Hepatocyte (in vitro differentiated cells): Measurements from ENCODE around the gene LINC01488.

ENCODE experiments used
- EZH2 ChIP-seq: fragments of 200-600 bp; sonication (generic); IDR thresholded peaks from 2 replicates; pipeline ENCODE4 v1.6.1; 2016; ENCODE audit warnings: antibody characterized with exemption, mild to moderate bottlenecking, borderline replicate concordance
- TF ChIP-seq, protein P1 (sequence below): fragments of 200-600 bp; sonication (generic); IDR thresholded peaks from 2 replicates; pipeline ENCODE4 v1.5.1; 2016; ENCODE audit warnings: antibody characterized with exemption, mild to moderate bottlenecking; ENCODE audit not compliant: poor library complexity

DNA sequence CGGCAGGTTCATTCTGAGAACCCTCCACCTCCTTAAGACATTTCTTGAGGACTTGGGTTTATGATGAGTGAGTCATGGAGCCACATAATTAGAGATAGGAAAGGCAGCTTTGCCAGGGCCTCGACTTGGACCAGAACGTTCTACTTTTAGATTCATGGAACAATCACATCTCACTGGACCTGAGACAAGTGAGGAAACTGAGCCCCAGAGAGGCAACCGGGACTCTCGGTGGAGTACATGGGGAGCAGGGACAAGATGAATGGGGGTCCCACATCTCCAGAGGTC lies 59.5 kb downstream of the LINC01488 start:
- TF ChIP-seq, protein P1, sequence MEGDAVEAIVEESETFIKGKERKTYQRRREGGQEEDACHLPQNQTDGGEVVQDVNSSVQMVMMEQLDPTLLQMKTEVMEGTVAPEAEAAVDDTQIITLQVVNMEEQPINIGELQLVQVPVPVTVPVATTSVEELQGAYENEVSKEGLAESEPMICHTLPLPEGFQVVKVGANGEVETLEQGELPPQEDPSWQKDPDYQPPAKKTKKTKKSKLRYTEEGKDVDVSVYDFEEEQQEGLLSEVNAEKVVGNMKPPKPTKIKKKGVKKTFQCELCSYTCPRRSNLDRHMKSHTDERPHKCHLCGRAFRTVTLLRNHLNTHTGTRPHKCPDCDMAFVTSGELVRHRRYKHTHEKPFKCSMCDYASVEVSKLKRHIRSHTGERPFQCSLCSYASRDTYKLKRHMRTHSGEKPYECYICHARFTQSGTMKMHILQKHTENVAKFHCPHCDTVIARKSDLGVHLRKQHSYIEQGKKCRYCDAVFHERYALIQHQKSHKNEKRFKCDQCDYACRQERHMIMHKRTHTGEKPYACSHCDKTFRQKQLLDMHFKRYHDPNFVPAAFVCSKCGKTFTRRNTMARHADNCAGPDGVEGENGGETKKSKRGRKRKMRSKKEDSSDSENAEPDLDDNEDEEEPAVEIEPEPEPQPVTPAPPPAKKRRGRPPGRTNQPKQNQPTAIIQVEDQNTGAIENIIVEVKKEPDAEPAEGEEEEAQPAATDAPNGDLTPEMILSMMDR: no peak
- TF ChIP-seq EZH2: no peak
